Ammon's horn (tissue), 1 donor: ENCODE results near the gene CREBBP.

Experiments used
- DNase-seq: peaks from one replicate; pipeline ENCODE4 v3.0.0-alpha.2; 2016; ENCODE audit warnings: low spot score

Gene CREBBP

GRCh38 chr16:3767333-3767986, 113.1 kb downstream of the CREBBP start:
- DNase-seq: peak; percentile 7

- DNase-seq: no peak
These were observed 114.3 kb downstream of the CREBBP start for GRCh38 chr16:3766177-3766576.

GRCh38 chr16:3764409-3764808, 116.1 kb downstream of the CREBBP start:
- no peak for DNase-seq

GRCh38 chr16:3762107-3762750, 118.3 kb downstream of the CREBBP start:
- DNase-seq: no peak

GRCh38 chr16:3761375-3762106, 119.0 kb downstream of the CREBBP start:
- peak; percentile 4 for DNase-seq

- DNase-seq: no peak
These were observed 120.0 kb downstream of the CREBBP start for GRCh38 chr16:3760518-3760917.

- DNase-seq: no peak
These were observed 120.8 kb downstream of the CREBBP start for GRCh38 chr16:3759736-3760135.

- DNase-seq: no peak
These were observed 124.4 kb downstream of the CREBBP start for GRCh38 chr16:3756113-3756512.

- DNase-seq: no peak
These were observed 125.3 kb downstream of the CREBBP start for GRCh38 chr16:3755249-3755648.

GRCh38 chr16:3754772-3755171, 125.7 kb downstream of the CREBBP start:
- no peak for DNase-seq

GRCh38 chr16:3754081-3754703, 126.3 kb downstream of the CREBBP start:
- DNase-seq: no peak

GRCh38 chr16:3752984-3753383, 127.5 kb downstream of the CREBBP start:
- DNase-seq: no peak

- no peak for DNase-seq
These were observed 128.6 kb downstream of the CREBBP start for GRCh38 chr16:3751878-3752277.

- no peak for DNase-seq
These were observed 132.2 kb downstream of the CREBBP start for GRCh38 chr16:3748307-3748706.

- DNase-seq: no peak
These were observed 134.7 kb downstream of the CREBBP start for GRCh38 chr16:3745751-3746355.

GRCh38 chr16:3744018-3744417, 136.5 kb downstream of the CREBBP start:
- no peak for DNase-seq

GRCh38 chr16:3740934-3741333, 139.6 kb downstream of the CREBBP start:
- DNase-seq: no peak

GRCh38 chr16:3740186-3740585, 140.3 kb downstream of the CREBBP start:
- DNase-seq: no peak

- DNase-seq: no peak
These were observed 140.9 kb downstream of the CREBBP start for GRCh38 chr16:3739636-3740035.

- DNase-seq: no peak
These were observed 142.0 kb downstream of the CREBBP start for GRCh38 chr16:3738541-3738940.

- no peak for DNase-seq
These were observed 142.4 kb downstream of the CREBBP start for GRCh38 chr16:3738128-3738527.

- no peak for DNase-seq
These were observed 143.3 kb downstream of the CREBBP start for GRCh38 chr16:3737181-3737580.
